Activated gamma-delta T cell treated with Interleukin-2 at 50 U/mL for 16 hours (primary cell): ENCODE measurements around the gene CATSPERZ.

Experiments used
- DNase-seq: peaks from one replicate; pipeline ENCODE4 v3.0.0-alpha.2; 2020

Gene CATSPERZ

DNA sequence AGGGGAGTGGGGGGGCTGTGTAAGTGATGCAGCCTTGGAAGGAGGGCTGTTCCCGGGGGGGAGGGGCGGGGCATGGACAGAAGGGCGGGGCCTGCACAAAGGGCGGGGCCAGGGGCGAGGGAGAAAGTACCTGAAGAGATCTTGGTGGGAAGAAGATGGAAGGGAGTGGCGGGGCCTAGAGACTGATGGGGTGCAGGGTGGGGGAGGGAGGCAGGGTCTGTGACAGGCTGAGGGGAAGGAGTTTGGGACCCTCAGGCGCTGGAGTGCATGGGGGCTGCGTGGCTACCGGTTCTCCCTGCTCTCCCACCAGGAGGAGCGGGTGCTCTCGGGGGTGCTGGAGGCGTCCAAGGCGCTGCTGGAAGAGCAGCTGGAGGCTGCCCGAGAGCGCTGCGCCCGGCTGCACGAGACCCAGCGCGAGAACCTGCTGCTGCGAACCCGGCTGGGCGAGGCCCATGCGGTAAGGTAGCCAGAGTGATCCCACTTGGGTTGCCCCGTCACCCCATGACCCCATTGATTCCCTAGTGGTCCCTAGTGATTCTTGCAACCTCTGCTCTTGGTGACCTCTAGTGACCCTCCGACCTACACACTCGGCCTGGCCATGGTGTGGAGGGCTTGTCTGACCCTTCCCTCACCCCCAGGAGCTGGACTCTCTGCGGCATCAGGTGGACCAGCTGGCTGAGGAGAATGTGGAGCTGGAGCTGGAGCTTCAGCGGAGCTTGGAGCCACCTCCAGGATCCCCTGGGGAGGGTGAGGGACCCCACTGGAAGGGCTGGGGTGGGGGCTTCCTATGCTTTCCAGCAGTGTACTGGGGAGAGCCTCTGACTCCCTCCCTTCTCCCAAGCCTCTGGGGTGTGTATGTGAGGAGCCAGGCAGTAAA is 42.9 kb downstream of the CATSPERZ start:
- DNase-seq = no peak

DNA sequence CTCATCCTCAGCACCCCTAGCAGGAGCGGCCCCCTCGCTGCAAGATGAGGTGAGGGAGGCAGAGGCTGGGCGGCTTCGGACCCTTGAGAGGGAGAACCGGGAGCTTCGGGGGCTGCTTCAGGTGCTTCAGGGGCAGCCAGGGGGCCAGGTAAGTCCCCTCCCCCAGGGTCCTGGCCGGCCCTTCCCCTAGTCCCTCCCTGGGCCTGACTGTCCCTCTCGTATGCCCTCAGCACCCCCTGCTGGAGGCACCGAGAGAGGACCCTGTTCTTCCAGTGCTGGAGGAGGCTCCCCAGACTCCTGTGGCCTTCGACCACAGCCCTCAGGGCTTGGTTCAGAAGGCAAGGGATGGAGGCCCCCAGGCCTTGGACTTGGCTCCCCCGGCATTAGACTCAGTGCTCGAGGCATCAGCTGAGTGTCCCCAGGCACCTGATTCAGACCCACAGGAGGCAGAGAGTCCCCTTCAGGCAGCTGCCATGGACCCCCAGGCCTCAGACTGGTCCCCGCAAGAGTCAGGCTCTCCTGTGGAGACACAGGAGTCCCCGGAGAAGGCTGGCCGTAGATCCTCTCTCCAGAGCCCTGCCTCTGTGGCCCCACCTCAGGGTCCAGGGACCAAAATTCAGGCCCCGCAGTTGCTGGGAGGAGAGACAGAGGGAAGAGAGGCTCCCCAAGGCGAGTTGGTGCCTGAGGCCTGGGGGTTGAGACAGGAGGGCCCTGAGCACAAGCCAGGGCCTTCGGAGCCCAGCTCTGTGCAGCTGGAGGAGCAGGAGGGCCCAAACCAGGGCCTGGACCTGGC is 43.8 kb downstream of the CATSPERZ start:
- DNase-seq = no peak

- DNase-seq = no peak
These were observed 44.6 kb downstream of the CATSPERZ start for GRCh38 chr11:64344787-64345186.

DNA sequence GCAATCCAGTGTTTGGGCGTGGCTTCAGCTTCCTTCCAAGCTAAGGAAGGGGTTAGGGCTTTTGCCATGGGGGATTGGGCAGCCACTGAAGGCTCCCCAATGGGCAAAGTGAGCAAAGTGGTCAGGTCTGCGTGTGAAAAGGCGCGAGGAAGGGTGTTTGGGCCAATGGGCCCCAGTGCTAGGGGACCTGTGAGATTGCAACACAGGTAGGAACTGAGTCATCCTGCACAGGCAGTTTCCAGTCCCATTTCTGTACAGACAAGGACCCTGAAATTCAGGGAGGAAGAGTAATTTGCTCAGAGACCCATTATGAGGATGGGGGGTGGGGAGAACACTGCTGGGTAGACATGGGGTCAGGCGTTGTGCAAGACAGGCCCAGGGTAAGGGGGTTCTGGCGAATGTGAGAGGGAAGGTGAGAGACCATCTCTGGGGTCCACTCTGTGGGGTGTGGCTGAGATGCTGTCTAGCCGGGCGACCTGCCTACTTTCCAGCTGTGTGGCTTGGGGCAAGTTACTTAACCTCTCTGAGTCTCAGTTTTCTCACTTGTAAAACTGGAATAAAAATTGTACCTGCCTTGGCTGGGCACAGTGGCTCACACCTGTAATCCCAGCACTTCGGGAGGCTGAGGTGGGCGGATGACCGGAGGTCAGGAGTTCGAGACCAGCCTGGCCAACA is 47.2 kb downstream of the CATSPERZ start:
- no peak for DNase-seq

- DNase-seq = no peak
These were observed 48.3 kb downstream of the CATSPERZ start for GRCh38 chr11:64348383-64349024.

GRCh38 chr11:64349025-64349387 is 48.8 kb downstream of the CATSPERZ start:
- no peak for DNase-seq

- DNase-seq = no peak
These were observed 49.2 kb downstream of the CATSPERZ start for GRCh38 chr11:64349404-64349803.

- no peak for DNase-seq
These were observed 51.0 kb downstream of the CATSPERZ start for GRCh38 chr11:64351136-64351631.

DNA sequence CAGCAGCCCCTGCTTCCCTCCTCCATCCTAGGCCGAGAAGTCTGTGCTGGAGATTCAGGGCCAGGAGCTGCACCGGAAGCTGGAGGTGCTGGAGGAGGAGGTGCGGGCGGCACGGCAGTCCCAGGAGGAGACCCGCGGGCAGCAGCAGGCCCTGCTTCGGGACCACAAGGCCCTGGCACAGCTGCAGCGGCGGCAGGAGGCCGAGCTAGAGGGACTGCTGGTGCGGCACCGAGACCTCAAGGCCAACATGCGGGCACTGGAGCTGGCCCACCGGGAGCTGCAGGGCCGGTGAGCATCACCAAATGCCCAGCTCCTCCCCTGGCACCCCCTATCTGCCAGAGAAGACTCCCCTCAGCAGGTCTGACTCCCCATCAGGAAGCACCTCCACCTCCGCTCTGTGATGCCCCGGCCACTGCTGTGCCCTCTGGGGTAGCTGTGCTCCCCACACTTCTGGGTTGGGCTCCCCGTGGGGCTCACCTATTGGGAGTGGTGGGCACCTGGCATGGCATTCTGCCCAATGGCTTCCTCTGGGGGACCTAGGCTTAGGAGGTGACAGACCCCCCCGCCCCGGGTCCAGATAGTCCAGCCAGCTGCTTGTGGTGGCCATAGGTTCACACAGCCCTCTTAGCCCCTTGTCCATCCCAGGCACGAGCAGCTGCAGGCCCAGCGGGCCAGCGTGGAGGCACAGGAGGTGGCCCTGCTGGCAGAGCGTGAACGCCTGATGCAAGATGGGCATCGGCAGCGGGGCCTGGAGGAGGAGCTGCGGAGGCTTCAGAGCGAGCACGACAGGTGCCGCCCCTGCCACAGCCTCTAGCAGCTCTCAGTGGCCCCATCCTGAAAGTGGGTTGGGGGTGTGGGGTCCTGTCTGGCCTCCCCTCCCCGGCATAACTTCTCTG is 52.2 kb downstream of the CATSPERZ start:
- no peak for DNase-seq

DNA sequence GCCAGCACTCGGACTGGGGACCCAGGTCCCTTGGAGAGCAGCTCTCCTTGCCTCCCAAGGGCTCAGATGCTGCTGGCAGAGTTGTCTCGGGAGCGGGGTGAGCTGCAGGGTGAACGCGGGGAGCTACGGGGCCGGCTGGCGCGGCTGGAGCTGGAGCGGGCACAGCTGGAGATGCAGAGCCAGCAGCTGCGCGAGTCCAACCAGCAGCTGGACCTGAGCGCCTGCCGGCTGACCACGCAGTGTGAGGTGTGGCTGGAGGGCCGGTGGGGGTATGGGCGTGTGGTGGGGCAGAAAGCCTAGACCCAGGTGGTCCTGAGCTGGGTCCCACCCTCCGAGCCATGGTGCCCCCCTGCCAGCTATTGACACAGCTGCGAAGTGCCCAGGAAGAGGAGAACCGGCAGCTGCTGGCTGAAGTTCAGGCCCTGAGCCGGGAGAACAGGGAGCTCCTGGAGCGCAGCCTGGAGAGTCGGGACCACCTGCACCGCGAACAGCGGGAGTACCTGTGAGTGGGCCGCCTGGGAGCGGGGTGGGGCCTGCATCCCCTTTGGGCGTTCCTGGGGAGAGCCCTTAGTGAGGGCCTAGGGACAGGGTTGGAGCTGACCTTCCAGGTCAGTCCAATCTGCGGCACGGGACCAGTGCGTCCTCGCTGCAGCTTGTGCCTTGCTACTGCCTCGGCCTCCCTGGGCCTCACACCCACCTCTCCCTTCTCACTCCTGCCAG is 53.0 kb downstream of the CATSPERZ start:
- DNase-seq = no peak

DNA sequence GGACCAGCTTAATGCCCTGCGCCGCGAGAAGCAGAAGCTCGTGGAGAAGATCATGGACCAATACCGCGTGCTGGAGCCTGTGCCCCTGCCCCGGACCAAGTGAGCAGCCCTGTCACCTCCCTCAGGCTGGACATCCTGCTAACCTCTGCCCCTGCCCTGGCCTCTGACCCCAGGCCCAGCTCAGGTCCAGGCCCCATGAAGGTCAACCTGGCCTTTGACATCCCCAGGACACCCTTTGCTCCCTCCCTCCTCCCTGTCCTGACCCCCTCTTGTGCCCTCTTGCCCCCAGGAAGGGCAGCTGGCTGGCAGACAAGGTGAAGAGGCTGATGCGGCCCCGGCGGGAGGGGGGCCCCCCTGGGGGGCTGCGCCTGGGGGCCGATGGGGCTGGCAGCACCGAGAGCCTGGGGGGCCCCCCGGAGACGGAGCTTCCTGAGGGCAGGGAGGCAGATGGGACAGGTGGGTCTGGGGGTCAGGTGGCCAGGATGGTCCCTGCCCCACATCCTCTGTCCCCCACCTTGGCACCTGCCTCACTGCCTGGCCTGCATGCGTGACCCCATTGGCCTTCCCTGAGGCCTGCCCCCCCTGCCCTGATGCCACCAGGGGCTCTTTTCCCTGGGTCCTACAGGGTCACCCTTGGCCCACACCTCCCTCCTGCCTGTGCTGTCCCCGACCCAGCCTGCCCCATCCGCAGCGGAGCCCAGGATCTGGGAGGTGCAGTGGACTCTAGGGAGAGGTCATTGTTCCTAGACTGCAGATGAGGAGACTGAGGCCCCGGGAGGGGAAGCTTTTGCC is 53.8 kb downstream of the CATSPERZ start:
- DNase-seq = no peak
